Measurements from ENCODE around the gene CRACDL. TPM values are rescaled to one million over a fixed set of nuclear protein-coding genes. Genes with fewer than 3 reads are reported as not detected.

CRACDL gene
- total RNA-seq, 1 donor from 2014 or later, result 17.8 TPM

- H3K9me3 ChIP-seq, result no peaks in the 10 kb centered on the region
- no peaks in the 10 kb centered on the region for H3K36me3 ChIP-seq
- H3K4me1 ChIP-seq, result peaks cover 50% of the 10 kb centered on the region
- no peaks in the 10 kb centered on the region for H3K27me3 ChIP-seq (ENCODE audit: low read depth)
- TF ChIP-seq CTCF (IDR thresholded peaks at IDR 0.05), result no peak
- DNase-seq, result no peak
- no peak overlapping the region for H3K27ac ChIP-seq
- H3K4me3 ChIP-seq, result no peak overlapping the region
- no peak for ATAC-seq
- intact Hi-C loops (cut with DNase I), result no loop called here
Measured at GRCh38 chr2:98802344-98802743, 133.7 kb downstream of the CRACDL start.

GRCh38 chr2:98801921-98802321 is 134.1 kb downstream of the CRACDL start:
- Histone ChIP-seq H3K4me3 (no peak overlapping the region), H3K27me3 (ENCODE audit: low read depth) (no peaks in the 10 kb centered on the region), H3K9me3 (no peaks in the 10 kb centered on the region), H3K27ac (no peak overlapping the region), H3K4me1 (peaks cover 46% of the 10 kb centered on the region), H3K36me3 (no peaks in the 10 kb centered on the region)
- no peak for TF ChIP-seq CTCF (IDR thresholded peaks at IDR 0.05)
- intact Hi-C loops (cut with DNase I), result no loop called here
- DNase-seq (no peak), ATAC-seq (no peak)

- peaks cover 40% of the 10 kb centered on the region for H3K4me1 ChIP-seq
- no peaks in the 10 kb centered on the region for H3K9me3 ChIP-seq
- intact Hi-C loops (cut with DNase I), result no loop called here
- DNase-seq, result no peak
- H3K36me3 ChIP-seq, result no peaks in the 10 kb centered on the region
- no peaks in the 10 kb centered on the region for H3K27me3 ChIP-seq (ENCODE audit: low read depth)
- no peak for ATAC-seq
- TF ChIP-seq CTCF (IDR thresholded peaks at IDR 0.05), result no peak
- no peak overlapping the region for H3K4me3 ChIP-seq
- H3K27ac ChIP-seq, result peak overlapping the region; percentile 3
Measured at GRCh38 chr2:98801286-98801685, 134.7 kb downstream of the CRACDL start.

- no peak for TF ChIP-seq CTCF (IDR thresholded peaks at IDR 0.05)
- Histone ChIP-seq H3K27ac (peak overlapping the region; percentile 3), H3K27me3 (ENCODE audit: low read depth) (no peaks in the 10 kb centered on the region), H3K4me3 (no peak overlapping the region), H3K9me3 (no peaks in the 10 kb centered on the region), H3K36me3 (no peaks in the 10 kb centered on the region), H3K4me1 (peaks cover 35% of the 10 kb centered on the region)
- intact Hi-C loops (cut with DNase I), result no loop called here
- ATAC-seq (peak; percentile 71 to 85), DNase-seq (no peak)
Measured at GRCh38 chr2:98800330-98801064, 135.5 kb downstream of the CRACDL start.

- Histone ChIP-seq H3K4me1 (peaks cover 27% of the 10 kb centered on the region), H3K36me3 (no peaks in the 10 kb centered on the region), H3K9me3 (no peaks in the 10 kb centered on the region), H3K27ac (peak overlapping the region; percentile 55), H3K27me3 (ENCODE audit: low read depth) (no peaks in the 10 kb centered on the region), H3K4me3 (no peak overlapping the region)
- ATAC-seq (no peak), DNase-seq (no peak)
- no peak for TF ChIP-seq CTCF (IDR thresholded peaks at IDR 0.05)
- intact Hi-C loops (cut with DNase I), result no loop called here
Measured at GRCh38 chr2:98799375-98800329, 136.4 kb downstream of the CRACDL start.

Data from lower lobe of right lung (tissue), 2 donors.